RWPE2 (cell line): ENCODE data around the gene SMYD4.

Experiments used
- ATAC-seq: fragments of 200-7000 bp; cut with Tn5 transposase; 3 replicates; pipeline ENCODE4 v1.9.1; 2021; ENCODE audit warnings: low read depth
- DNase-seq: peaks from one replicate; pipeline ENCODE4 v3.0.0-alpha.2; 2020; ENCODE audit warnings: low spot score
- H3K27ac ChIP-seq: fragments of 450-650 bp; 2 replicates; pipeline ENCODE4 v1.5.1; 2017; ENCODE audit warnings: mild to moderate bottlenecking; ENCODE audit not compliant: poor library complexity, severe bottlenecking
- H3K27me3 ChIP-seq: fragments of 250-450 bp; sonication (Bioruptor Pico); 2 replicates; pipeline ENCODE4 v1.5.1; 2021; ENCODE audit warnings: mild to moderate bottlenecking, moderate library complexity; ENCODE audit not compliant: insufficient read depth, poor library complexity, severe bottlenecking
- H3K36me3 ChIP-seq: fragments of 250-450 bp; sonication (Bioruptor Pico); 2 replicates; pipeline ENCODE4 v1.5.1; 2020; ENCODE audit warnings: low read depth, mild to moderate bottlenecking, moderate library complexity
- H3K4me1 ChIP-seq: fragments of 250-450 bp; sonication (Bioruptor Pico); 2 replicates; pipeline ENCODE4 v1.5.1; 2021; ENCODE audit warnings: mild to moderate bottlenecking, moderate library complexity; ENCODE audit not compliant: insufficient read depth, poor library complexity, severe bottlenecking
- H3K4me3 ChIP-seq: fragments of 250-450 bp; sonication (Bioruptor Pico); 2 replicates; pipeline ENCODE4 v1.5.1; 2021; ENCODE audit warnings: mild to moderate bottlenecking, moderate library complexity; ENCODE audit not compliant: severe bottlenecking
- H3K9me3 ChIP-seq: fragments of 250-450 bp; sonication (Bioruptor Pico); 2 replicates; pipeline ENCODE4 v1.5.1; 2021; ENCODE audit warnings: mild to moderate bottlenecking, moderate library complexity; ENCODE audit not compliant: severe bottlenecking
- TF ChIP-seq, protein P1 (sequence below): fragments of 450-650 bp; IDR thresholded peaks from one replicate; pipeline ENCODE4 v1.5.1; 2017; ENCODE audit warnings: mild to moderate bottlenecking, moderate library complexity; ENCODE audit not compliant: poor library complexity, severe bottlenecking

SMYD4 gene

DNA sequence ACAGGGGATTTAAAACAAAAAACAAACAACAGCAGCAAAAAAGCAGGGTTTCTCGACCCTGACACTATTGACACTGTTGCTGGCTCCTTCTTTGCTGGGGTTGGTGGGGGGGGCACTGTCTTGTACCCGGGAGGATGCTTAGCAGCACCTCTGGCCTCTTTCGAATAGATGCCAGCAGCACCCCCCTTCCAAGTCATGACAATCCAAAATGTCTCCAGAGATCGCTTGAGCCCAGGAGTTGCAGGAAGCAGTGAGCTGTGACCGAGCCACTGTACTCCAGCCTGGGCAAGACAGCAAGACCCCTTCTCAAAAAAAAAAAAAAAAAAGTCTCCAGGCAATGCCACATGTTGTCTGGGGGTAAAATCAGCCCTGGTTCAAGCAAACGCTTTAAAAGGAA, 47.5 kb downstream of the SMYD4 start:
- Histone ChIP-seq H3K9me3 (no peaks in the 10 kb centered on the region), H3K27me3 (no peaks in the 10 kb centered on the region), H3K4me3 (no peak overlapping the region), H3K27ac (no peak overlapping the region), H3K4me1 (peaks cover 17% of the 10 kb centered on the region), H3K36me3 (peaks cover 82% of the 10 kb centered on the region)
- no peak for DNase-seq
- ATAC-seq, result no peak
- TF ChIP-seq, protein P1, sequence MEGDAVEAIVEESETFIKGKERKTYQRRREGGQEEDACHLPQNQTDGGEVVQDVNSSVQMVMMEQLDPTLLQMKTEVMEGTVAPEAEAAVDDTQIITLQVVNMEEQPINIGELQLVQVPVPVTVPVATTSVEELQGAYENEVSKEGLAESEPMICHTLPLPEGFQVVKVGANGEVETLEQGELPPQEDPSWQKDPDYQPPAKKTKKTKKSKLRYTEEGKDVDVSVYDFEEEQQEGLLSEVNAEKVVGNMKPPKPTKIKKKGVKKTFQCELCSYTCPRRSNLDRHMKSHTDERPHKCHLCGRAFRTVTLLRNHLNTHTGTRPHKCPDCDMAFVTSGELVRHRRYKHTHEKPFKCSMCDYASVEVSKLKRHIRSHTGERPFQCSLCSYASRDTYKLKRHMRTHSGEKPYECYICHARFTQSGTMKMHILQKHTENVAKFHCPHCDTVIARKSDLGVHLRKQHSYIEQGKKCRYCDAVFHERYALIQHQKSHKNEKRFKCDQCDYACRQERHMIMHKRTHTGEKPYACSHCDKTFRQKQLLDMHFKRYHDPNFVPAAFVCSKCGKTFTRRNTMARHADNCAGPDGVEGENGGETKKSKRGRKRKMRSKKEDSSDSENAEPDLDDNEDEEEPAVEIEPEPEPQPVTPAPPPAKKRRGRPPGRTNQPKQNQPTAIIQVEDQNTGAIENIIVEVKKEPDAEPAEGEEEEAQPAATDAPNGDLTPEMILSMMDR, result no peak

GRCh38 chr17:1779571-1780131, 50.1 kb downstream of the SMYD4 start:
- H3K4me1 ChIP-seq, result peaks cover 15% of the 10 kb centered on the region
- H3K27me3 ChIP-seq, result no peaks in the 10 kb centered on the region
- DNase-seq (no peak), ATAC-seq (peak; percentile 95)
- H3K36me3 ChIP-seq, result peaks cover 79% of the 10 kb centered on the region
- TF ChIP-seq, protein P1, result no peak
- H3K9me3 ChIP-seq, result no peaks in the 10 kb centered on the region
- peak overlapping the region; percentile 88 for H3K27ac ChIP-seq
- H3K4me3 ChIP-seq, result no peak overlapping the region

- DNase-seq (no peak), ATAC-seq (no peak)
- TF ChIP-seq, protein P1, result no peak
- no peaks in the 10 kb centered on the region for H3K27me3 ChIP-seq
- no peaks in the 10 kb centered on the region for H3K9me3 ChIP-seq
- H3K27ac ChIP-seq, result no peak overlapping the region
- peaks cover 55% of the 10 kb centered on the region for H3K36me3 ChIP-seq
- H3K4me3 ChIP-seq, result no peak overlapping the region
- H3K4me1 ChIP-seq, result peaks cover 15% of the 10 kb centered on the region
These were observed 52.8 kb downstream of the SMYD4 start for GRCh38 chr17:1776857-1777256.

DNA sequence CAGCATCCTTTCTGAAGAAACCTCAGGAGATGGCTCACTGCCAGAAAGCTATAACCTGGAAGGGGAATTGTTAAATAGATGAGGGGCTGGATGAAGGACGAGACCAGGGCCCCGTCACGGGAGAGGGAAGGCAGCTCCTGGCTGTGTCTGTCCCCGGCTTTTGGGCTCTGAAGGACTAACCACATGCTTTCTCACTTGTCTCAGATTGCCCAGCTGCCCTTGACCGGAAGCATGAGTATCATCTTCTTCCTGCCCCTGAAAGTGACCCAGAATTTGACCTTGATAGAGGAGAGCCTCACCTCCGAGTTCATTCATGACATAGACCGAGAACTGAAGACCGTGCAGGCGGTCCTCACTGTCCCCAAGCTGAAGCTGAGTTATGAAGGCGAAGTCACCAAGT, 53.4 kb downstream of the SMYD4 start:
- ATAC-seq (no peak), DNase-seq (no peak)
- Histone ChIP-seq H3K4me1 (peaks cover 15% of the 10 kb centered on the region), H3K36me3 (peaks cover 49% of the 10 kb centered on the region), H3K9me3 (no peaks in the 10 kb centered on the region), H3K27me3 (no peaks in the 10 kb centered on the region), H3K4me3 (no peak overlapping the region), H3K27ac (no peak overlapping the region)
- TF ChIP-seq, protein P1, result no peak

DNA sequence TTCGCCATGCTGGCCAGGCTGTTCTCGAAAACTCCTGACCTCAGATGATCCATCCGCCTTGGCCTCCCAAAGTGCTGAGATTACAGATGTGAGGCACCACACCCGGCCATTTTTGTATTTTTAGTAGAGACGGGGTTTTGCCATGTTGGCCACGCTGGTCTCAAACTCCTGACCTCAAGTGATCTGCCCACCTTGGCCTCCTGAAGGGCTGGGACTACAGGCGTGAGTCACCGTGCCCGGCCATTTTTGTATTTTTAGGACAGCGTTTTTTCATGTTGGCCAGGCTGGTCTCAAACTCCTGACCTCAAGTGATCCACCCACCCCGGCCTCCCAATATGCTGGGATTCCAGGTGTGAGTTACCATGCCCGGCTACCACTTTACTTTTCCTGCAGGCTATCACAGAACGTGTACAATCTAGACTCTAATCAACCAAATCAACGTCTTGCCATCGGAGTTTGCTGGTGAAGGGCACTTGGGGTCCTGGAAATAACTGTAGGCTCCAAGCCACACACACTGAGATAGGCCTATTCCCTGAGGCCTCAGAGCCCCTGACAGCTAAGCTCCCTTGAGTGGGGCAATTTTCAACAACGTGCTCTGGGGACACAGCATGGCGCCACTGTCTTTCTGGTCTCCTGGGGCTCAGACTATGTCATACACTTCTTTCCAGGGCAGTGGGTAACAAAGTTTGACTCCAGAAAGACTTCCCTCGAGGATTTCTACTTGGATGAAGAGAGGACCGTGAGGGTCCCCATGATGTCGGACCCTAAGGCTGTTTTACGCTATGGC, 55.1 kb downstream of the SMYD4 start:
- Histone ChIP-seq H3K36me3 (peaks cover 37% of the 10 kb centered on the region), H3K4me1 (peaks cover 16% of the 10 kb centered on the region), H3K4me3 (no peak overlapping the region), H3K27ac (no peak overlapping the region), H3K9me3 (no peaks in the 10 kb centered on the region), H3K27me3 (no peaks in the 10 kb centered on the region)
- ATAC-seq (no peak), DNase-seq (no peak)
- TF ChIP-seq, protein P1, result no peak
